Measurements from ENCODE around the gene SLC1A5.
A peak's percentile ranks its signal among the peaks of the same experiment; 100 is the strongest.

Gene SLC1A5

GRCh38 chr19:46741447-46741846, 46.9 kb downstream of the SLC1A5 start:
- no peak for DNase-seq

GRCh38 chr19:46739290-46739771, 49.1 kb downstream of the SLC1A5 start:
- no peak for DNase-seq

DNA sequence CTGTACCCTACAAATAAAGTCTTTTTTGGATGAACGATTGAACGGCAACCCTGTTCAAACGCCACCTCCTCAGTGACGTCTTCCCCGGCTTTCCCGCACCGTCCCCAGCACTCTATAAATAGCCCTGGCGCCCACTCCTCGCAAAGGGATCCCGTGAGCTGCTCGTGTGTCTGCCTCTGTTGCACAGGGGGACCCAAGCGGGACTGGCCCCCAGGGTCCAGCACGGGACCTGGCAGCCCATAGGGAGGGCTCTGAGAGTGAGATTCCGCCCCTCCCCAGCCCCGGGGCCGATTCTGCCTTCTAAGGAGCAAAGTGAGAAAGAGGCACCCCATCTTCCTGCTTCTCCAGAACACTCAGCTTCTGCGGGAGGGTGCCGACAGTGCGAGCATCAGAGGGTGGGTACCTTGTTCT, 50.6 kb downstream of the SLC1A5 start:
- DNase-seq = no peak

GRCh38 chr19:46737298-46737654, 51.1 kb downstream of the SLC1A5 start:
- DNase-seq = no peak

- no peak for DNase-seq
These were observed 51.7 kb downstream of the SLC1A5 start for GRCh38 chr19:46736531-46737297.

GRCh38 chr19:46733690-46734292, 54.6 kb downstream of the SLC1A5 start:
- DNase-seq = no peak

GRCh38 chr19:46732966-46733689, 55.3 kb downstream of the SLC1A5 start:
- DNase-seq = no peak

DNA sequence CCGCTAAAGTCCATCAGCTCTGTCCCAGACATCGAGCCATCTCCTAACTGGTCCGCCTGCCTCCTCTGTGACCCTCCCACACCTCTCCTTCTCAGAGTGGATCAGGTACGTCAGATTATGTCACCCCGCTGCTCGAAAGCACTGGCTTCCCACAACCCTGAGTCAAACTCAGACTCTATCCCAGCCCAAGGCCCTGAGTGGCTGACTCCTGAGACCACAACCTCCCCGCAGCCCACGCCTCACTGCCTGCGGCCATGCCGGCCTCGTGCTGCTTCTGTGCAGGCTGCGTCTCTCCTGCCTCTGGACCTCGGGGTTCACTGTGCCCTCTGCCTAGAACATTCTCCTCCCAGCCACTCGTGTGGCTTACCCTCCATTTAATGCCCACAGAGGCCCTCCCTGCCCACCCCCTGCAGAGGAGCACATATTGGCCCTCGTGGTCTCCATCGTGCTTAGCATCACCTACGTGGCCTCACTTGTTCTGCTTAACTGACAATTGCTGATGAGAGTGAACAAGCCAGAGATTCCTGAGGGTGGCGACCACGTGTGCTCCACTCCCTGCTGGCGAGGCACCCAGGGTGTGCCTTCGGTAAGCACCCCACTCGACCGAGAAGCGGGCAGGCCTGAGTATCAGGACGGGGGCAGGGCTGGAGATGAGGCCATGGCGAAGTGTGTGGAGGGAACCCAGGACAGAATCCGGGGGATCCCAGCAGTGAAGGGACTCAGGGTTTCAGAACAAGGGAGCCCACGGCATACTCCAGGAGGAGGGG, 56.0 kb downstream of the SLC1A5 start:
- DNase-seq = no peak

DNA sequence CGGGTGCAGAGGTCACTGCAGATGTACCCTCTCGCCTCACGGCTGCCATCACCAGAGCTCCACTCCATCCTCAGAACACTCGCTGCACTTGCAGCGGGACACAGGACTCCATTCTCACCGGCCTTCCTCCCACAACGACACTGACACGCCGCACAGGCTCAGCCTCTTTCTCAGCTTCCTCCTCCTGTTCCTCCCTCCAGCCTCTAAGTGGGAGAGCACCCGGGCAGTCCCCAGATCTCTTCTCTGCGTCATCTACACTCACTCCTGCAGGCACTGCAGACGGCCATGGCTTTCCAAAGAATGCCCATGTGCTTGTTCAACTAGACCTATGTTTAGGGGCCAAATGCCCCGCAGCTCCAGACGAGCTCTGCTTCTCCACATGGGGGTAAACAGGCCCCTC, 56.8 kb downstream of the SLC1A5 start:
- DNase-seq = no peak

- DNase-seq = no peak
These were observed 57.3 kb downstream of the SLC1A5 start for GRCh38 chr19:46731007-46731501.

DNA sequence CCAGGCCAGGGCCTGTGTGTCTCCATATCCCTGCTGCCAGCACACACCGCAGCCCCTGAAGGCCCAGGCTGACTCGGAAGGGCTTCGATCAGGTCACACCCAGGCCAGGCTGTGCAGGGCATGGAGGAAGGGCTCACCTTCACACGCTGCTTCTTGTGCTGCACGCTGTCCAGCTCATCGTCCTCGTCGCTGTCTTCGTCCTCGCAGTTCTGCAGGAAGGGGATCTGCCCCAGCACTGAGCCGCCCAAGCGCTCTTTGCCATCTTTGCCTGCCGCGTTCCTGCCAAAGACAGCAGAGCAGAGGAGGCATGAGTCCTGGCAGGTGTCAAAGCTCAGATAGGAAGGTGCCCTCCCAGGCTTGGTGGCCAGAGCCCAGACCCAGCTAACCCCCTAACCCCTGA, 57.8 kb downstream of the SLC1A5 start:
- no peak for DNase-seq

DNA sequence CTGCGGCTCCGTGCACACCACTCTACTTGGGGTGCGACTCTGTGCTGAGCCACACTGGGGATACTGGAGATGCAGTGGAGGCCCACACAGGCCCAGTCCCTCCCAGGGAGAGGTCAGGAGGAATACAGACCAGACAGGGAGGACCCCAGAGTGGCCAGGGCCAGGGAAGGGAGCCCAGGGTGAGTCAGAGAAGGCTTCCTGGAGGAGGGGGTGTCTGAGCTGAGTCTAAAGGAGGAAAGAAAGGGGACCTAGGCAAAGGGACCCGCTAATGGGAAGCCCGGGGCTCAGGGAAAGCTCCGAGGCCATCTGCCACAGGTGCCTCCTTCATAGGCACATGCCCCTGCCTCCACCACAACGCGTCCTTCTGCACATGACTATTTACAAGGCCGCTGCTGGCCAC, 58.2 kb downstream of the SLC1A5 start:
- no peak for DNase-seq

DNA sequence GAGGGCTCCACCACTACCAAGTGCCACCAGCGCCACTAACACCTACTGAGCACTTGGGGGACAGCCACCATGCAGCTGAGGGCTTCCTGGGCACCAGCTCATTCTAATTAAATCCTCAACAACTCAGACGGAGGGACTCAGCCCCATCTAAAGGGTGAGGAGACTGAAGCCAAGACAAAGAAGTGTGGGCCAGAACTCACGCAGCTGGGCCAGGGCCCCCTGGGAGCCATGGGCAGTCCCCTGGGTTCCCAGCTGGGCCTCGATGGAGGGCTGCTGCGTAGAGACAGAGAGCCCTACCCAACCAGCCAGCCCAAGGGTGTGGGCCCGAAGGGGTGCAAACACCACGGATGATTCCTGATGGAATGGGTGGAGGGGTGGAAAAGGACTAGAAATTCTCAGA, 58.7 kb downstream of the SLC1A5 start:
- no peak for DNase-seq

- peak; percentile 9 to 29 (median 27) for DNase-seq
These were observed 59.6 kb downstream of the SLC1A5 start for GRCh38 chr19:46728693-46729339.

- no peak for DNase-seq
These were observed 60.2 kb downstream of the SLC1A5 start for GRCh38 chr19:46728208-46728607.

- DNase-seq = no peak
These were observed 60.6 kb downstream of the SLC1A5 start for GRCh38 chr19:46727757-46728156.

- DNase-seq = no peak
These were observed 61.4 kb downstream of the SLC1A5 start for GRCh38 chr19:46726971-46727501.

DNA sequence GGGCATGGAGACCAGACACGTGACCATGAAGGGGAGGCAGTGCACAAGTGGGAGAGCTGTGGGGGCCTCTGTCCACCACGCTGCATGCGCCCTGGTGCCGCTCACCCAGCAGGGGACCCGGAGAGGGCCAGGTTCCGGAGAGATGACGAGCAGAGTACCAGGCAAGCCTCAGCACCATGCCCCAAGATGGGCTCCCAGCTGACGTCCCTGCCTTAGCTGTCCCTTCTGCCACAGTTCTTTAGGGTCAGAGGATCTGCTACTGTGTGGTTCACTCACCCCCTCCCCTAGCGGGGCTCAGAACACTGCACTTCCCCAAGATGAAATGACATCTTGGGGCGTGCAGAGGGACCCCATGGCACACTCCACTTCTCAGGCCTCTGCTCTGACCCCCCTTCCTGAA, 61.8 kb downstream of the SLC1A5 start:
- DNase-seq = peak in 1 of 3 experiments; percentile 3

DNA sequence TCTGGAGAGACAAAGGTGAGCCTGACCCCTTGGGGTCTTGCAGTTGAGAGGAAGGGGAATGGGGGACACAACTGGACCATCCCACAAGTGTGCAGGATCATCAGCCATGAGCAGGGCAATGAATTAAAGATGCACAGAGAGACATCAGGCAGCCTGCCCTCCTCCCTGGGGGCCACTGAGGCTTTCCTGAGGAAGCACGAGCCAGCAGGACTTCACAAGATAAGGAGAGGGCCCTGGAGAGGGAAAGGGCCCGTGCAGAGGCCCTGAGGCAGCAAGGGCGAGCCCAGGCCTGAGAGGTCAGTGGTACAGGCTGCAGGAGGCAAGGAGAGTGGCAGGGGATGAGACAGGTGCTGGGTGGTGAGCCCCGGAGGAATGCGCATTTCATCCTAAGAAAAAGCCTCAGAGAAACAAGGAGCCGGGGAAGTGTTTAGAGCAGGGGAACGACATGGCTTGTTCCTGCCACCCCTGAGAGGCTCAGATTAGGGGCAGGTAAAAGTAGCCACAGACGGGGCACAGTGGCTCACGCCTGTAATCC, 62.5 kb downstream of the SLC1A5 start:
- DNase-seq = no peak

- peak in 1 of 3 experiments; percentile 4 for DNase-seq
These were observed 63.2 kb downstream of the SLC1A5 start for GRCh38 chr19:46725036-46725820.

All from NCI-H1417 (cell line).